PFSK-1 (cell line): ENCODE measurements around the gene IGLL1.

Experiments used
- FOXP2 ChIP-seq: optimal IDR thresholded peaks from 2 replicates; pipeline ENCODE3; 2011; ENCODE audit warnings: borderline replicate concordance, control low read depth, inconsistent platforms; ENCODE audit not compliant: insufficient read depth; ENCODE audit errors: extremely low read length, extremely low read depth
- POLR2AphosphoS5 ChIP-seq: IDR thresholded peaks from 2 replicates; pipeline ENCODE4 v1.6.1; 2012; ENCODE audit warnings: low read depth, mild to moderate bottlenecking, control low read depth, low read length, moderate library complexity
- SIN3A ChIP-seq: IDR thresholded peaks from 2 replicates; pipeline ENCODE4 v1.6.1; 2012; ENCODE audit warnings: mild to moderate bottlenecking, low read length, moderate library complexity, borderline replicate concordance; ENCODE audit not compliant: insufficient read depth
- TAF1 ChIP-seq: IDR thresholded peaks from 2 replicates; pipeline ENCODE4 v1.6.1; 2012; ENCODE audit warnings: low read length, control low read depth, borderline replicate concordance; ENCODE audit not compliant: insufficient read depth
- TF ChIP-seq, protein P1 (sequence below), 2 experiments: IDR thresholded peaks; 2 replicates each; pipeline versions ENCODE4 v1.6.1 to v1.8.0; 2011 to 2012; ENCODE audit warnings: low read depth in 2 of 2, low read length in 2 of 2, control low read depth in 1 of 2, inconsistent platforms in 1 of 2, mild to moderate bottlenecking in 1 of 2, moderate library complexity in 1 of 2; ENCODE audit not compliant: insufficient read depth in 1 of 2

IGLL1 gene

DNA sequence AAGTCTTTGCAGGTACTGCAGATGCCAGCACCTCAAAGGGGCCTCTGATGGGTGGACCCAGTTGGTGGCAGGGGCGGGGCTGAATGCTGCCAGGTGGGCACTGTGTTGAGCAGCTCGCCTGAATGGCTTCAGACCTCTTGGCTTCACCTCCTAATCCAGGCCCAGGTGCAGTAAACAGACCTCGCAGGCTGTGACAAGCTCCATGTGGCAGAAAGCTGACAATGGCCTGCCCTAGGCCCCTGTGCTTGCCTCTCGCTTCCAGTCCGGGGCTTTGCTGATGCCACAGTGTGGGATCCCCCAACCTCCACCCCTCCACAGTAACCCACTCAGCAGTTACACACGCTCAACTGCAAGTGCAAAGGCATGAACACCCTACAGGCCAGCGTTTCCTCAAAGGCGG lies 9.4 kb downstream of the IGLL1 start:
- no peak for TF ChIP-seq FOXP2
- TF ChIP-seq, protein P1, sequence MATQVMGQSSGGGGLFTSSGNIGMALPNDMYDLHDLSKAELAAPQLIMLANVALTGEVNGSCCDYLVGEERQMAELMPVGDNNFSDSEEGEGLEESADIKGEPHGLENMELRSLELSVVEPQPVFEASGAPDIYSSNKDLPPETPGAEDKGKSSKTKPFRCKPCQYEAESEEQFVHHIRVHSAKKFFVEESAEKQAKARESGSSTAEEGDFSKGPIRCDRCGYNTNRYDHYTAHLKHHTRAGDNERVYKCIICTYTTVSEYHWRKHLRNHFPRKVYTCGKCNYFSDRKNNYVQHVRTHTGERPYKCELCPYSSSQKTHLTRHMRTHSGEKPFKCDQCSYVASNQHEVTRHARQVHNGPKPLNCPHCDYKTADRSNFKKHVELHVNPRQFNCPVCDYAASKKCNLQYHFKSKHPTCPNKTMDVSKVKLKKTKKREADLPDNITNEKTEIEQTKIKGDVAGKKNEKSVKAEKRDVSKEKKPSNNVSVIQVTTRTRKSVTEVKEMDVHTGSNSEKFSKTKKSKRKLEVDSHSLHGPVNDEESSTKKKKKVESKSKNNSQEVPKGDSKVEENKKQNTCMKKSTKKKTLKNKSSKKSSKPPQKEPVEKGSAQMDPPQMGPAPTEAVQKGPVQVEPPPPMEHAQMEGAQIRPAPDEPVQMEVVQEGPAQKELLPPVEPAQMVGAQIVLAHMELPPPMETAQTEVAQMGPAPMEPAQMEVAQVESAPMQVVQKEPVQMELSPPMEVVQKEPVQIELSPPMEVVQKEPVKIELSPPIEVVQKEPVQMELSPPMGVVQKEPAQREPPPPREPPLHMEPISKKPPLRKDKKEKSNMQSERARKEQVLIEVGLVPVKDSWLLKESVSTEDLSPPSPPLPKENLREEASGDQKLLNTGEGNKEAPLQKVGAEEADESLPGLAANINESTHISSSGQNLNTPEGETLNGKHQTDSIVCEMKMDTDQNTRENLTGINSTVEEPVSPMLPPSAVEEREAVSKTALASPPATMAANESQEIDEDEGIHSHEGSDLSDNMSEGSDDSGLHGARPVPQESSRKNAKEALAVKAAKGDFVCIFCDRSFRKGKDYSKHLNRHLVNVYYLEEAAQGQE (IDR thresholded peaks at IDR 0.05; ENCODE audit: insufficient read depth in 1 of 2, low read depth in 2 of 2, low read length in 2 of 2), result no peak
- no peak for TF ChIP-seq POLR2AphosphoS5
- no peak for TF ChIP-seq TAF1
- no peak for TF ChIP-seq SIN3A

DNA sequence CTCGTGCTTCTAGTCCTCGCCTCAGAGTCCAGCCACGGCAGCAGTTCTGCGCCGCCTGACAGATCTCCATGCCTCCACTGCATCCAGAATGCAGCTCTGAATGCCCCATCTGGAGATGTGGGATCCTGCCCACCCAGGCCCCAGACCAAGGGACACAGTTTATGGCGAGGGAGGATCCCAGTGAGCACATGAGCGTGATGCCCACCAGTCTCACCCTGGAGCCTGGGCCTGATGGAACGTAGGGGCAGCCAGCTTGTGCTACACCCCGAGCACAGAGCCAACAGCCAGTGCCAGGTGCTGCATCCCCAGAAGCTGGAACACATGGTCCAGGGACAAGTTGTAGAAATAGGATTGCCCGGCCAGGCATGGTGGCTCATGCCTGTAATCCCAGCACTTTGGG lies 10.4 kb downstream of the IGLL1 start:
- TF ChIP-seq TAF1, result no peak
- TF ChIP-seq, protein P1 (IDR thresholded peaks at IDR 0.05; ENCODE audit: insufficient read depth in 1 of 2, low read depth in 2 of 2, low read length in 2 of 2), result no peak

GRCh38 chr22:23569291-23569690 lies 10.8 kb downstream of the IGLL1 start:
- no peak for TF ChIP-seq POLR2AphosphoS5
- TF ChIP-seq SIN3A, result no peak
- no peak for TF ChIP-seq TAF1
- no peak for TF ChIP-seq FOXP2
- TF ChIP-seq, protein P1 (IDR thresholded peaks at IDR 0.05; ENCODE audit: insufficient read depth in 1 of 2, low read depth in 2 of 2, low read length in 2 of 2), result no peak

DNA sequence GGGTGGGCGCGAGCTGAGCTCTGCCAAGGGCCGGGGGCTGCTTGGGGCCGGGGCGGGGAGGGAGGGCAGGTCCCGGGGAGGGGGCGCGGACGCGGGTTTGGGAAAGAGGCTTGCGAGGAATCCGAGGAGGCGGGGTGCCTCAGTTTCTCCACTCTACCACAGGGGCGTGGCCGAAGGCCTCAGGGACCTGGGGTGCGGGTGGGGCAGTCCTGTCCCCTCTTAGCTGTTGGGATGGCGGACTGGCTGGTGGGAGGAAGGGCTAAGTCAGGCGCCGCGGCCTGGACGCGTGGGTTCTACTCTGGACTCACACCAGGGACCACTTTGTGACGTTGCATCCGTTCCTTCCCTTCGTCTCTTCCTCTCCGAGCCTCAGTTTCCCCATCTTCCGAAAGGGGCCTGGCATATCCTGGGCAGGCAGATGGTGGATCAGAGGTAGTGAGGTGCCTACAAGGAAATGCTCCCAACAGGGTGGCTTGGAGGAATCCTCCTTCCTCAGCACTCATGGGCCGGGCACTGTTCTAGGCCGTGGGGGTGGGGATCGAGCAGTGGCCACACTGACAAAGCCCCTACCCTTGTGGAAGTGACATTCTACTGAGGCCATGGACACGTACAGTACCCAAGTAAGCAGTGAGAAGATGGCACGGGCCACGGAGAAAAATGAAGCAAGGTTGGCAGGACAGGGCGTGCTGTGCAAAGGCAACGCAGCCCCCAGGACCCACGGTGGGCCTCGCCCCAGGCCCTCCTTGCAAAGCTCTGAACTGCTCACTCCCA lies 13.2 kb downstream of the IGLL1 start:
- no peak for TF ChIP-seq SIN3A
- no peak for TF ChIP-seq POLR2AphosphoS5
- no peak for TF ChIP-seq TAF1
- no peak for TF ChIP-seq FOXP2

DNA sequence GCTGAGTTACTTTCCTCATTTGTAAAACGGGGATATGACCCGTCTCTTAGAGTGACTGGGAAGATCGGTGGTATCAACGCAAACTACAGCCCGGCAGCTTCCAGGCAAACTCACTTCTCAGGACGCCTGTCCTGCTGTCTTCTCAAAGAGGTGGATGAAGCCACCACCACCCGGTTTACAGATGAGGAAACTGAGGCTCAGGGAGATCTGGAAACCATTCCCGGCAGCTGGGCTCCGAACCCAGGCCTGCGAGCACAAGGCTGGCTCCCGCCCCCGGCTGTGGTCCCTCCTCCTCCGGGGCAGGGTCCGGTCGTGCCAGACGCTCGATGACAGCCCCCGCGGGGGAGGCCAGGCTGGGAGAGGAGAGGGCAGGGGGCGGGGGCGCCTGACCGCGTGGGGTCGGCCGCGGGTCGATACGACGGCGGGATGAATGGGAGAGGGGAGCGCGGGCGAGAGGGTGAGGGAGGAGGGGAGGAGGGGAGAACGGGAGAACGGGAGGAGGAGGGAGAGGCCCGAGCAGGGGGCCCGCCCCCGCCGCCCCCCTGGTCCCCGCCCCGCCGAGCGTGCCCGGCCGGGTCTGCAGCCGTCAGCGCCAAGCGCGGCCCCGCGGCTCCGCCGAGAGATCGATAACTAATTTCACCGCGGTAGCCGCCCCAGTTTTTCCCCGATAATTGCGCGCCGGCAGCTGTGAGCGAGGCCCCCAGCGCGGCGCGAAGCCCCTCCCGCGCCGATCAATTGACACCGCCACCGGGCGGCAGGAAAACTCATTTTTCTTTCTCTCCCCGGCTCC lies 14.0 kb downstream of the IGLL1 start:
- TF ChIP-seq POLR2AphosphoS5 (no peak), SIN3A (no peak), TAF1 (no peak), FOXP2 (no peak)
- TF ChIP-seq, protein P1 (IDR thresholded peaks at IDR 0.05; ENCODE audit: insufficient read depth in 1 of 2, low read depth in 2 of 2, low read length in 2 of 2), result no peak
